Endothelial cell of umbilical vein (primary cell): ENCODE measurements around the gene KCNJ4. TPM values are rescaled to one million over a fixed set of nuclear protein-coding genes. Genes with fewer than 3 reads are reported as not detected.

ENCODE experiments used
- BruUV-seq: library from RNA; stranded (reverse); fragments of 400-500 nt; replicated peaks from 2 replicates; lab custom pipeline; 2021; lab: Mats Ljungman, UMichigan
- CTCF ChIA-PET: fragments of 300-600, 350-600 bp; sonication (Branson Sonifier 250); formaldehyde crosslinking; loops from one replicate; lab custom pipeline; 2021; ENCODE audit warnings: antibody characterized with exemption, inconsistent platforms; lab: Charles Lee
- POLR2A ChIA-PET: fragments of 300-600, 350-600 bp; sonication (Branson Sonifier 250); formaldehyde crosslinking; loops from one replicate; lab custom pipeline; 2021; ENCODE audit warnings: antibody characterized with exemption, inconsistent platforms; lab: Charles Lee
- DNase-seq: peaks from one replicate; pipeline ENCODE4 v3.0.0-alpha.2; 2011; ENCODE audit warnings: low read depth, low spot score
- FAIRE-seq: peaks from 2 replicates; lab custom pipeline; 2011; peaks lifted over from hg19 to GRCh38; lab: Jason Lieb, UNC
- H2AFZ ChIP-seq: 2 replicates; pipeline ENCODE4 v1.6.0; 2012; ENCODE audit warnings: low read depth, low read length, control low read depth, inconsistent platforms
- H3K27ac ChIP-seq: 2 replicates; pipeline ENCODE4 v1.5.1; 2011; ENCODE audit warnings: low read depth, mild to moderate bottlenecking, control low read depth, low read length, moderate library complexity; ENCODE audit not compliant: insufficient read depth
- H3K27me3 ChIP-seq, 2 experiments: 2 replicates each; pipeline versions ENCODE4 v1.6.0 to v1.6.1; 2011; ENCODE audit warnings: low read length in 2 of 2, mixed read lengths in 1 of 2; ENCODE audit not compliant: control insufficient read depth in 2 of 2, insufficient read depth in 2 of 2
- H3K36me3 ChIP-seq, 2 experiments: 2 replicates in 1 of 2; 3 replicates in 1 of 2; pipeline ENCODE4 v1.5.1; 2011; ENCODE audit warnings: low read length in 2 of 2, mild to moderate bottlenecking in 1 of 2, moderate library complexity in 1 of 2; ENCODE audit not compliant: control insufficient read depth in 2 of 2, insufficient read depth in 2 of 2; ENCODE audit errors: extremely low read depth in 1 of 2
- H3K4me1 ChIP-seq: 3 replicates; pipeline ENCODE4 v1.5.1; 2011; ENCODE audit warnings: mild to moderate bottlenecking, low read length; ENCODE audit not compliant: control insufficient read depth, insufficient read depth; ENCODE audit errors: extremely low read depth
- H3K4me2 ChIP-seq: 2 replicates; pipeline ENCODE4 v1.6.1; 2011; ENCODE audit warnings: low read length, control low read depth, mixed read lengths; ENCODE audit not compliant: insufficient read depth
- H3K4me3 ChIP-seq, 3 experiments: fragments of 200-600 bp in 1 of 3; sonication (generic), shearing (Covaris generic) in 1 of 3; replicated peaks in 1 of 3; 2 replicates each; pipeline ENCODE4 v1.5.1; 2011 to 2016; ENCODE audit warnings: control low read depth in 3 of 3, low read length in 3 of 3, mild to moderate bottlenecking in 2 of 3, inconsistent platforms in 1 of 3, low read depth in 1 of 3, moderate library complexity in 1 of 3; ENCODE audit not compliant: insufficient read depth in 1 of 3
- H3K79me2 ChIP-seq: 2 replicates; pipeline ENCODE4 v1.6.0; 2012; ENCODE audit warnings: low read length, inconsistent platforms; ENCODE audit not compliant: control insufficient read depth, insufficient read depth
- H3K9ac ChIP-seq: replicated peaks from 2 replicates; pipeline ENCODE3; 2011; ENCODE audit warnings: low read length, control low read depth; ENCODE audit not compliant: insufficient read depth; ENCODE audit errors: extremely low read depth
- H3K9me1 ChIP-seq: replicated peaks from 3 replicates; pipeline ENCODE4 v1.6.0; 2011; ENCODE audit warnings: mild to moderate bottlenecking, low read length; ENCODE audit not compliant: control insufficient read depth, insufficient read depth; ENCODE audit errors: extremely low read depth
- H3K9me3 ChIP-seq: replicated peaks from 2 replicates; pipeline ENCODE4 v1.5.1; 2012; ENCODE audit warnings: low read length, inconsistent platforms; ENCODE audit not compliant: control insufficient read depth, insufficient read depth
- H4K20me1 ChIP-seq: replicated peaks from 2 replicates; pipeline ENCODE3; 2011; ENCODE audit warnings: mild to moderate bottlenecking, low read length; ENCODE audit not compliant: control insufficient read depth, insufficient read depth; ENCODE audit errors: extremely low read depth
- CTCF ChIP-seq, 2 donors: IDR thresholded peaks; 1 replicate in 1 of 2; 2 replicates in 1 of 2; pipeline ENCODE4 v1.5.1; 2011; ENCODE audit warnings: low read length in 2 of 2, mild to moderate bottlenecking in 2 of 2, moderate library complexity in 2 of 2, control low read depth in 1 of 2, inconsistent platforms in 1 of 2, low read depth in 1 of 2; ENCODE audit not compliant: insufficient read depth in 1 of 2; ENCODE audit errors: extremely low read depth in 1 of 2
- EZH2 ChIP-seq: IDR thresholded peaks from 2 replicates; pipeline ENCODE4 v1.6.1; 2012; ENCODE audit warnings: borderline replicate concordance, low read depth, mild to moderate bottlenecking, moderate library complexity, low read length, inconsistent platforms; ENCODE audit not compliant: severe bottlenecking
- FOS ChIP-seq: IDR thresholded peaks from 2 replicates; pipeline ENCODE4 v1.6.1; 2011; ENCODE audit warnings: mild to moderate bottlenecking, low read length, moderate library complexity, borderline replicate concordance; ENCODE audit not compliant: insufficient read depth
- GATA2 ChIP-seq: IDR thresholded peaks from 2 replicates; pipeline ENCODE4 v1.7.0; 2011; ENCODE audit warnings: low read depth, mild to moderate bottlenecking, moderate library complexity, mixed read lengths, low read length; ENCODE audit not compliant: insufficient read length, insufficient read depth
- JUN ChIP-seq: IDR thresholded peaks from 2 replicates; pipeline ENCODE4 v1.6.1; 2011; ENCODE audit warnings: borderline replicate concordance, low read depth; ENCODE audit not compliant: insufficient read length, insufficient read depth
- MAX ChIP-seq: IDR thresholded peaks from 2 replicates; pipeline ENCODE4 v1.6.1; 2011; ENCODE audit not compliant: insufficient read depth, insufficient read length
- MYC ChIP-seq: IDR thresholded peaks from one replicate; pipeline ENCODE4 v1.6.1; 2011; ENCODE audit warnings: mild to moderate bottlenecking, low read depth, low read length
- POLR2A ChIP-seq: IDR thresholded peaks from 2 replicates; pipeline ENCODE4 v1.6.1; 2012; ENCODE audit warnings: low read depth, mild to moderate bottlenecking, control low read depth, low read length
- POLR2AphosphoS5 ChIP-seq: IDR thresholded peaks from 2 replicates; pipeline ENCODE4 v1.6.1; 2012; ENCODE audit warnings: low read depth, mild to moderate bottlenecking, control low read depth, low read length, moderate library complexity; ENCODE audit not compliant: insufficient read depth
- dilution Hi-C: fragments of 300-500 bp; cut with MboI; formaldehyde crosslinking; loops from one replicate; pipeline ENCODE4 v1.15.0; 2019; ENCODE audit warnings: low sequenced_read_pairs; ENCODE audit not compliant: extremely low pct_ligation_motif_present
- intact Hi-C: fragments of 100-400 bp; cut with micrococcal nuclease; formaldehyde crosslinking; loops from one replicate; pipeline ENCODE4 v1.10.0; 2022
- polyA plus RNA-seq, 4 experiments: library from polyadenylated mRNA; depleted of rRNA in 3 of 4; stranded (reverse) in 3 of 4; unstranded in 1 of 4; fragments of >200 nt; gene quantifications; 2 replicates each; pipeline versions ENCODE4 v1.2.1 to v1.2.3, GENCODE V29; 2011 to 2012; ENCODE audit warnings: missing spikeins in 1 of 4
- total RNA-seq: library from RNA; stranded (reverse); gene quantifications from 2 replicates; pipeline ENCODE4 v1.2.3, GENCODE V29; 2021

KCNJ4 gene
- total and polyA plus RNA-seq, 2 donors (not counting 3 experiments of a cell fraction or from before 2014, with no cell fraction given): not detected

GRCh38 chr22:38461057-38461413, 6.0 kb upstream of the KCNJ4 start:
- H3K4me2 ChIP-seq: peak overlapping the region; percentile 11
- no peak overlapping the region for H2AFZ ChIP-seq
- H3K79me2 ChIP-seq: no peaks in the 10 kb centered on the region
- H3K36me3 ChIP-seq: no peaks in the 10 kb centered on the region
- H3K9ac ChIP-seq: no peak overlapping the region
- no peak overlapping the region for H3K4me3 ChIP-seq
- dilution Hi-C loops (no loop called here), intact Hi-C loops (loop anchor here (5.0 kb wide), 1 partner anchor 64 kb away; no protein-coding TSS in a partner anchor)
- ChIA-PET CTCF (interaction anchor here (1.6 kb wide), 1 partner anchor 8 kb away, joined by 5 read pairs; no protein-coding TSS in a partner anchor), POLR2A (no interaction called here)
- TF ChIP-seq EZH2 (peak; percentile 38), JUN (no peak)
- no peaks in the 10 kb centered on the region for H3K9me3 ChIP-seq
- DNase-seq (no peak), FAIRE-seq (no peak)
- H3K9me1 ChIP-seq: no peaks in the 10 kb centered on the region
- peaks cover 32 to 35% of the 10 kb centered on the region in 2 experiments for H3K27me3 ChIP-seq
- H4K20me1 ChIP-seq: no peaks in the 10 kb centered on the region
- no TSS peak for BruUV-seq
- H3K27ac ChIP-seq: no peak overlapping the region
- no peaks in the 10 kb centered on the region for H3K4me1 ChIP-seq

GRCh38 chr22:38460426-38460840, 5.4 kb upstream of the KCNJ4 start:
- Histone ChIP-seq H3K9me3 (no peaks in the 10 kb centered on the region), H3K79me2 (no peaks in the 10 kb centered on the region), H3K4me2 (no peak overlapping the region), H3K36me3 (no peaks in the 10 kb centered on the region), H4K20me1 (no peaks in the 10 kb centered on the region), H2AFZ (no peak overlapping the region), H3K4me3 (no peak overlapping the region), H3K27me3 (peaks cover 32 to 38% of the 10 kb centered on the region in 2 experiments), H3K27ac (no peak overlapping the region), H3K9ac (no peak overlapping the region), H3K9me1 (no peaks in the 10 kb centered on the region), H3K4me1 (no peaks in the 10 kb centered on the region)
- ChIA-PET POLR2A (no interaction called here), CTCF (no interaction called here)
- dilution Hi-C loops (no loop called here), intact Hi-C loops (loop anchor here (5.0 kb wide), 1 partner anchor 63 kb away; no protein-coding TSS in a partner anchor)
- no TSS peak for BruUV-seq
- DNase-seq (no peak), FAIRE-seq (no peak)
- no peak for TF ChIP-seq GATA2
- TF ChIP-seq POLR2A: no peak
- TF ChIP-seq FOS: no peak
- no peak for TF ChIP-seq CTCF (IDR thresholded peaks at IDR 0.05; ENCODE audit: extremely low read depth in 1 of 2, insufficient read depth in 1 of 2, low read depth in 1 of 2, low read length in 2 of 2)
- no peak for TF ChIP-seq EZH2
- TF ChIP-seq POLR2AphosphoS5: no peak
- TF ChIP-seq MAX: no peak
- TF ChIP-seq MYC: no peak
